GM21723 (cell line): Measurements from ENCODE around the gene RANBP17.

Experiments
- ATAC-seq: cut with Tn5 transposase; IDR thresholded peaks from one replicate; pipeline ENCODE4 v1.9.1; 2021; ENCODE audit warnings: mild to moderate bottlenecking, moderate library complexity; ENCODE audit not compliant: unreplicated experiment

Gene RANBP17

GRCh38 chr5:171312129-171312974, 450.5 kb downstream of the RANBP17 start:
- ATAC-seq = no peak

GRCh38 chr5:171313481-171314206, 451.8 kb downstream of the RANBP17 start:
- ATAC-seq = no peak

- no peak for ATAC-seq
These were observed 453.0 kb downstream of the RANBP17 start for GRCh38 chr5:171314728-171315385.

- no peak for ATAC-seq
These were observed 453.6 kb downstream of the RANBP17 start for GRCh38 chr5:171315386-171315891.

GRCh38 chr5:171315925-171316257, 454.1 kb downstream of the RANBP17 start:
- no peak for ATAC-seq

GRCh38 chr5:171316258-171317121, 454.7 kb downstream of the RANBP17 start:
- ATAC-seq = no peak

GRCh38 chr5:171317230-171317629, 455.4 kb downstream of the RANBP17 start:
- no peak for ATAC-seq

GRCh38 chr5:171318026-171318425, 456.2 kb downstream of the RANBP17 start:
- no peak for ATAC-seq

- ATAC-seq = no peak
These were observed 459.6 kb downstream of the RANBP17 start for GRCh38 chr5:171321447-171321846.

- ATAC-seq = no peak
These were observed 460.7 kb downstream of the RANBP17 start for GRCh38 chr5:171322527-171322926.

GRCh38 chr5:171323007-171323406, 461.2 kb downstream of the RANBP17 start:
- no peak for ATAC-seq

- ATAC-seq = no peak
These were observed 462.2 kb downstream of the RANBP17 start for GRCh38 chr5:171323806-171324632.

GRCh38 chr5:171330021-171330420, 468.2 kb downstream of the RANBP17 start:
- no peak for ATAC-seq

- ATAC-seq = no peak
These were observed 473.8 kb downstream of the RANBP17 start for GRCh38 chr5:171335616-171336015.

GRCh38 chr5:171336521-171337209, 474.8 kb downstream of the RANBP17 start:
- ATAC-seq = no peak

- ATAC-seq = no peak
These were observed 475.4 kb downstream of the RANBP17 start for GRCh38 chr5:171337210-171337569.

- ATAC-seq = no peak
These were observed 478.2 kb downstream of the RANBP17 start for GRCh38 chr5:171340042-171340441.

GRCh38 chr5:171340491-171340890, 478.7 kb downstream of the RANBP17 start:
- ATAC-seq = no peak
